DOHH2 (cell line): ENCODE results near the gene EXOC6B.

Source experiments
- H3F3A ChIP-seq: fragments of 200-600 bp; sonication (generic), shearing (Covaris generic); 2 replicates; pipeline ENCODE4 v1.6.0; 2016; ENCODE audit warnings: antibody characterized with exemption, mild to moderate bottlenecking; ENCODE audit not compliant: control insufficient read depth, insufficient read depth
- H3K27ac ChIP-seq: fragments of 200-600 bp; sonication (generic); 2 replicates; pipeline ENCODE4 v1.5.1; 2014; ENCODE audit warnings: low read depth, mild to moderate bottlenecking, low read length, moderate library complexity
- H3K27me3 ChIP-seq: fragments of 200-600 bp; sonication (generic); 2 replicates; pipeline ENCODE4 v1.6.1; 2014; ENCODE audit warnings: mild to moderate bottlenecking, low read length, mixed read lengths; ENCODE audit not compliant: control insufficient read depth
- H3K36me3 ChIP-seq: fragments of 200-600 bp; sonication (generic); 2 replicates; pipeline ENCODE4 v1.6.1; 2014; ENCODE audit warnings: mild to moderate bottlenecking, low read length, moderate library complexity, mixed read lengths; ENCODE audit not compliant: control insufficient read depth
- H3K4me1 ChIP-seq: fragments of 200-600 bp; sonication (generic); 2 replicates; pipeline ENCODE4 v1.6.1; 2014; ENCODE audit warnings: mild to moderate bottlenecking, low read length, mixed read lengths; ENCODE audit not compliant: control insufficient read depth
- H3K4me2 ChIP-seq: fragments of 200-600 bp; sonication (generic); 2 replicates; pipeline ENCODE4 v1.6.0; 2014; ENCODE audit warnings: mild to moderate bottlenecking, low read length, moderate library complexity
- H3K4me3 ChIP-seq: fragments of 200-600 bp; sonication (generic); 2 replicates; pipeline ENCODE4 v1.5.1; 2014; ENCODE audit warnings: mild to moderate bottlenecking, low read length, mixed read lengths
- H3K79me2 ChIP-seq: fragments of 200-600 bp; sonication (generic); 2 replicates; pipeline ENCODE4 v1.6.1; 2014; ENCODE audit warnings: mild to moderate bottlenecking, low read length, mixed read lengths; ENCODE audit not compliant: control insufficient read depth
- H3K9me2 ChIP-seq: fragments of 200-600 bp; sonication (generic); replicated peaks from 2 replicates; pipeline ENCODE4 v1.6.1; 2014; ENCODE audit warnings: mild to moderate bottlenecking, low read length, mixed read lengths; ENCODE audit not compliant: control insufficient read depth
- H3K9me3 ChIP-seq: fragments of 200-600 bp; sonication (generic); 2 replicates; pipeline ENCODE4 v1.6.1; 2014; ENCODE audit warnings: antibody characterized with exemption, low read length, mixed read lengths; ENCODE audit not compliant: control insufficient read depth, insufficient read depth
- H4K20me1 ChIP-seq: fragments of 200-600 bp; sonication (generic); 2 replicates; pipeline ENCODE4 v1.6.0; 2014; ENCODE audit warnings: low read depth, mild to moderate bottlenecking, antibody characterized with exemption, low read length, moderate library complexity; ENCODE audit not compliant: control insufficient read depth, insufficient read depth
- EZH2phosphoT487 ChIP-seq: fragments of 200-600 bp; sonication (generic); IDR thresholded peaks from 2 replicates; pipeline ENCODE4 v1.6.1; 2017; ENCODE audit warnings: borderline replicate concordance, mild to moderate bottlenecking, antibody characterized with exemption, low read length, moderate library complexity, mixed read lengths
- TF ChIP-seq, protein P1 (sequence below): fragments of 200-600 bp; sonication (generic); IDR thresholded peaks from one replicate; pipeline ENCODE4 v1.5.1; 2014; ENCODE audit warnings: antibody characterized with exemption, mild to moderate bottlenecking, low read depth, low read length; ENCODE audit not compliant: poor library complexity, severe bottlenecking

The EXOC6B gene

GRCh38 chr2:72694715-72695496, 130.9 kb downstream of the EXOC6B start:
- Histone ChIP-seq H3K27me3 (no peaks in the 10 kb centered on the region), H3K4me3 (no peak overlapping the region), H3K36me3 (no peaks in the 10 kb centered on the region), H3K9me3 (no peaks in the 10 kb centered on the region), H3K4me1 (no peaks in the 10 kb centered on the region), H3K79me2 (no peaks in the 10 kb centered on the region), H4K20me1 (no peaks in the 10 kb centered on the region), H3K4me2 (no peak overlapping the region), H3K9me2 (no peaks in the 10 kb centered on the region), H3F3A (no peaks in the 10 kb centered on the region), H3K27ac (no peak overlapping the region)
- TF ChIP-seq, protein P1, sequence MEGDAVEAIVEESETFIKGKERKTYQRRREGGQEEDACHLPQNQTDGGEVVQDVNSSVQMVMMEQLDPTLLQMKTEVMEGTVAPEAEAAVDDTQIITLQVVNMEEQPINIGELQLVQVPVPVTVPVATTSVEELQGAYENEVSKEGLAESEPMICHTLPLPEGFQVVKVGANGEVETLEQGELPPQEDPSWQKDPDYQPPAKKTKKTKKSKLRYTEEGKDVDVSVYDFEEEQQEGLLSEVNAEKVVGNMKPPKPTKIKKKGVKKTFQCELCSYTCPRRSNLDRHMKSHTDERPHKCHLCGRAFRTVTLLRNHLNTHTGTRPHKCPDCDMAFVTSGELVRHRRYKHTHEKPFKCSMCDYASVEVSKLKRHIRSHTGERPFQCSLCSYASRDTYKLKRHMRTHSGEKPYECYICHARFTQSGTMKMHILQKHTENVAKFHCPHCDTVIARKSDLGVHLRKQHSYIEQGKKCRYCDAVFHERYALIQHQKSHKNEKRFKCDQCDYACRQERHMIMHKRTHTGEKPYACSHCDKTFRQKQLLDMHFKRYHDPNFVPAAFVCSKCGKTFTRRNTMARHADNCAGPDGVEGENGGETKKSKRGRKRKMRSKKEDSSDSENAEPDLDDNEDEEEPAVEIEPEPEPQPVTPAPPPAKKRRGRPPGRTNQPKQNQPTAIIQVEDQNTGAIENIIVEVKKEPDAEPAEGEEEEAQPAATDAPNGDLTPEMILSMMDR: no peak
- TF ChIP-seq EZH2phosphoT487: no peak

GRCh38 chr2:72689579-72690195, 136.1 kb downstream of the EXOC6B start:
- H3K36me3 ChIP-seq: no peaks in the 10 kb centered on the region
- H3K27me3 ChIP-seq: no peaks in the 10 kb centered on the region
- TF ChIP-seq EZH2phosphoT487: no peak
- TF ChIP-seq, protein P1: no peak
- no peak overlapping the region for H3K27ac ChIP-seq
- H4K20me1 ChIP-seq: no peaks in the 10 kb centered on the region
- no peaks in the 10 kb centered on the region for H3K9me3 ChIP-seq
- H3K4me1 ChIP-seq: no peaks in the 10 kb centered on the region
- H3K79me2 ChIP-seq: no peaks in the 10 kb centered on the region
- no peaks in the 10 kb centered on the region for H3F3A ChIP-seq
- H3K9me2 ChIP-seq: no peaks in the 10 kb centered on the region
- H3K4me2 ChIP-seq: no peak overlapping the region
- no peak overlapping the region for H3K4me3 ChIP-seq

DNA sequence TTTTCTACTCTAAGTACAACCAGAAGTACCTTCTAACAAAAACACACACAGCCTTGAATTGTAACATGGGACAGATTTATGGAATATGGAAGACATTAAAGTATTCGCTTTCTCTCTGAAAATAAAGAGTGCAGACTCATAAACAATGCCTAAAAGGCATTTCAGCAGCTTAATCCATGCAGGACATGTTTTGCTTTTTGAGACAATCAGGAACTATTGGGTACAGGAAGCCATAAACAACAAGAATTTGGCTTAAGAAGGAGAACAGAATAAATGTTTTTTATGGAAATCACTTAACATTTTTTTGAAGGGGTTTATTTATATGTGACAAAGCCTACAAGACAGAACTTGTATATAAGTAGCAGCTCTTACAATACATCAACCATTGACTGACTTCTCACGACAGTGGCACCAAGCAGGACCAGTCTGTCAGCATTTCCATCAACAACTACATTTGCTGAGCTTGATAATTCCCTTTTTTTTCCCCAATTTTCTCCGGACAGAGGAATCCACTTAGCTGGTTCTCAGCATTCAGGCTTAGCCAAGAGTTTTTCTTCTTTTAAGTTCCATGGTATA, 140.1 kb downstream of the EXOC6B start:
- H3K36me3 ChIP-seq: no peaks in the 10 kb centered on the region
- no peaks in the 10 kb centered on the region for H3K79me2 ChIP-seq
- H3K4me1 ChIP-seq: no peaks in the 10 kb centered on the region
- H3F3A ChIP-seq: no peaks in the 10 kb centered on the region
- H3K4me2 ChIP-seq: no peak overlapping the region
- no peaks in the 10 kb centered on the region for H3K9me3 ChIP-seq
- H3K4me3 ChIP-seq: no peak overlapping the region
- no peak overlapping the region for H3K27ac ChIP-seq
- H3K9me2 ChIP-seq: no peaks in the 10 kb centered on the region
- H3K27me3 ChIP-seq: no peaks in the 10 kb centered on the region
- TF ChIP-seq, protein P1: no peak
- TF ChIP-seq EZH2phosphoT487: no peak
- H4K20me1 ChIP-seq: no peaks in the 10 kb centered on the region
